Hematopoietic multipotent progenitor cell (in vitro differentiated cells): ENCODE results near the gene SERF2. TPM values are rescaled to one million over a fixed set of nuclear protein-coding genes. Genes with fewer than 3 reads are reported as not detected.
A peak's percentile ranks its signal among the peaks of the same experiment; 100 is the strongest.

Experiments used
- DNase-seq, 3 donors: peaks; one replicate each; pipeline ENCODE4 v3.0.0-alpha.2; 2011 to 2015; ENCODE audit warnings: low read depth in 2 of 3, low spot score in 2 of 3
- total RNA-seq: library from RNA; depleted of rRNA; stranded (reverse); fragments of >200 nt; gene quantifications from one replicate; pipeline ENCODE4 v1.2.3, GENCODE V29; 2012

Gene SERF2
- total RNA-seq, result 140 TPM

GRCh38 chr15:43791993-43792760 is at the start of gene SERF2:
Gene SERF2, plus strand, starts transcription at chr15:43792320. Its CDS starts 57 bp downstream, at chr15:43792377.
- DNase-seq, result peak; percentile 91 to 100 (median 100)

DNA sequence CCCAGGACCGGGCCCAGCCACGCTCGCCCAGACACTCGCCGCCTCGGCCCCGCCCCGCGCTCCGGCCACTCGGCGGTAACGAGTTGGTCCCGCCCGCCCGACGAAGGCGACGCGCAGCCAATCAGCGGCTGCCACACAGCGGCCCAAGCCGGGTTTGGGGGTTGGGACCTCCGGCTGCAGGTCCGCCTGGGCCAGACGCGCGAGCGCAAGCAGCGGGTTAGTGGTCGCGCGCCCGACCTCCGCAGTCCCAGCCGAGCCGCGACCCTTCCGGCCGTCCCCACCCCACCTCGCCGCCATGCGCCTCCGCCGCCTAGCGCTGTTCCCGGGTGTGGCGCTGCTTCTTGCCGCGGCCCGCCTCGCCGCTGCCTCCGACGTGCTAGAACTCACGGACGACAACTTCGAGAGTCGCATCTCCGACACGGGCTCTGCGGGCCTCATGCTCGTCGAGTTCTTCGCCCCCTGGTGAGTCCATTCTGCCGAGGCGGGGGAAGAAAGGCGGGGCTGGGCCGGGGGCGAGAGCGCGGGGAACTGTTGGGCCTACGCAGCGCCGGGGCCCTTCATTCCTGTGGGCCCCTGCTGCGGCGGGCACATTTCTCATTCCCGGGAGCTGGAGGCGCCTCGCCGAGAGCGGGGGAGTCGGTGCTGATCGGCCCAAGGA is 45.7 kb upstream of the SERF2 start, which contains the start of gene PDIA3:
Gene PDIA3 (plus strand): TSS at position 194 of the 658 bp plus-strand sequence. CDS start 102 bp downstream, at position 296.
- DNase-seq, result peak; percentile 68 to 90 (median 89)

DNA sequence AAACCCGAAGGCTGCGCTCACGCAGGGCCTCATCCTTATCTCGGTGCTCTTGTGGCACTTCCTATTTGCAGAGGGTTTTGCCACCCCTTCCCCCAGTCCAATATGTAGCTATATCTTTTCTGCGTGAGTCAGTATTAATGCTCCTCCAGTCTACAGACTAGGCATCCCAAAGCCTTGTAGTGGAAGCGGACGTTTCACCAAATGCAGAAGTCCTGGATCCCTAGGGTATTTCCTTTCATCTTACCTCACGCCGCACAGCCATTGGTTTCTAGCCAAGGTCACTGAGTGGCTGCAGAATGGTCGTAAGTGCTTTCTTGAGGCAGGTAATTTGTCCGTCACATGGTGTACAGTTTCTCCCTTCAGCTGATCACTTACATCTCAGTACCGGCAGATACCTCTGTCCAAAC is 45.2 kb upstream of the SERF2 start:
- DNase-seq, result peak in 2 of 3 donors; percentile 53 to 58

- peak in 1 of 3 donors; percentile 42 for DNase-seq
Observed at GRCh38 chr15:43748376-43748775, 43.7 kb upstream of the SERF2 start.

DNA sequence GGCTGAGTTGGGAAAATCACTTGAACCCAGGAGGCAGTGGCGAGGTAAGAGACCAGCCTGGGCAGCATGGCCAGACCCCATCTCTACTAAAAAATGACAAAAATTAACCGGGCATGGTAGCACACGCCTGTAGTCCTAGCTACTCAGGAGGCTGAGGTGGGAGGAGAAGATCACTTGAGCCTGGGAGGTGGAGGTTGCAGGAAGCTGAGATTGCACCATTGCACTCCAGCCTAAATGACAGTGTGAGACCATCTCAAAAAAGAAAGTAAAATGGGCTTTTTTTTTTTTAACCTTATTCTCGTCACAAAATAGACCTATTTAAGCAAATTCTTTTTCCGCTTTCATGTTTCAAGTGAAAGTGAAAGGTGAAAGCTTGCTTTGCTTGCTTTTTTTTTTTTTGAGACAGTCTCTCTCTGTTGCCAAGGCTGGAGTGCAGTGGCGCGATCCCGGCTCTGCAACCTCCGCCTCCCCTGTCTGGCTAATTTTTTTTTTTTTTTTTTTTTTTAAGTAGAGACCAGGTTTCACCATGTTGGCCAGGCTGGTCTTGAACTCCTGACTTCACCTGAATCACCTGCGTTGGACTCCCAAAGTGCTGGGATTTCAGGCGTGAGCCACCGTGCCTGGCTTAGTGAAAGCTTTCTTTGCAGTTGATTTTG is 42.3 kb upstream of the SERF2 start:
- peak; percentile 16 to 72 (median 26) for DNase-seq

DNA sequence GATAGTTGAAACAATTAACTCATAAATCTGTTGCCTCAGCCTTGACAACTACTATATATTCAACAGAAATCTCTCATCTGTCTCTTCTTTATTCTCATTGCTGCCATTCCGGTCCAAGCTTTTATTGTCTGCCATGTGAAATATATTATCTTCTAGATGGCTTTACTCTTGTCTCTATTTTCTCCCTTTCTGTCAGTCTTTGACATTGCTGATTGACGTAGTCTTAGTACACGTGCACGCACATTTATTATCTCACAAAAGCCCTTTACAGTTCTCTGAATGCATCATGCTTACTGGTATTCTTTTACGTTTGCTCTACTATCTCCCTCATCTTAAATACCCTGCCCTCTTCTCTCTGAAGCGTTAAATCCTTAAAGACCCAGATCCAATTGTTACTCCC is 40.2 kb upstream of the SERF2 start:
- DNase-seq, result no peak

DNA sequence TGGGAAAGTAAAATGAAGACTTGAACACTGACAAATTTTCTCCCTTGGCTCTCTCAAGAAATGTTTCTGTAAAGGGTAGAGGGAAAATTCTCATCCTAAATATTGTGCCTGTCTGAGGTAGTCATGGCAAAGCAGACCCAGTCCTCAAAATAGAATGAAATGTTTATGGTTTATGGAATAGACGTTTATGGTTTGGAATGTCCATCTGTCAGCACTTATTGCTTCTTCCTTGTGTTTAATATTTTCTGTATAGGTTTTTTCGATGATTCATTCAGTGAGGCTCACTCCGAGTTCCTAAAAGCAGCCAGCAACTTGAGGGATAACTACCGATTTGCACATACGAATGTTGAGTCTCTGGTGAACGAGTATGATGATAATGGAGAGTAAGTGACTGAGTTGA is 29.3 kb upstream of the SERF2 start:
- no peak for DNase-seq

GRCh38 chr15:43763819-43764446 is 28.2 kb upstream of the SERF2 start:
- no peak for DNase-seq

DNA sequence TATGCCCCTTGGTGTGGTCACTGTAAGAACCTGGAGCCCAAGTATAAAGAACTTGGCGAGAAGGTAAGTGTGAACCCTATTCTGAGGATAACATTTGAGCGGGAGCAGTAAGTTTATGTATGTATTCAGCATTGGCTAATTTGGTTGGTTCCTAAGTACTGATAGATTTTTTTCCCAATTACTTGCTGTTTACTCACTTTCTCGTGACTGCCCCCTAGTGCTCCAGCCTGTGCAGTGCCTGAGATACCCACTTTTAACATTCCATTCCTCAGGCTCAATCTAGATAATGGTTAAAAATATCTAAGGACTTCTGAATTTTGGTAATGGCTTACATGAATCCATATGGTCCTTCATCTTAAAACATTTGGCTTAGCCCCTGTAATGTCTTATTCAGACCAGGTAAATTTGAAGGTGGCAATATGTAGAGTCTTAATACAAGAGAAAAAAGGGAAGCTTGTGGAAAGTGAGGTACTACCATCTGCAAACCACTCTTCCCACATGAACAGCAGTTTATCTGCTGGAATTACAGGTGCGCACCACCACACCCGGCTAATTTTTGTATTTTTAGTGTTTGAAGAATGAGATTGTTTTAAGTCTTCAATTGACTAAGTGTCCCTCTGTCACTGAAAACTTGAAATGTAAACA is 22.4 kb upstream of the SERF2 start:
- DNase-seq, result peak in 2 of 3 donors; percentile 51 to 70

DNA sequence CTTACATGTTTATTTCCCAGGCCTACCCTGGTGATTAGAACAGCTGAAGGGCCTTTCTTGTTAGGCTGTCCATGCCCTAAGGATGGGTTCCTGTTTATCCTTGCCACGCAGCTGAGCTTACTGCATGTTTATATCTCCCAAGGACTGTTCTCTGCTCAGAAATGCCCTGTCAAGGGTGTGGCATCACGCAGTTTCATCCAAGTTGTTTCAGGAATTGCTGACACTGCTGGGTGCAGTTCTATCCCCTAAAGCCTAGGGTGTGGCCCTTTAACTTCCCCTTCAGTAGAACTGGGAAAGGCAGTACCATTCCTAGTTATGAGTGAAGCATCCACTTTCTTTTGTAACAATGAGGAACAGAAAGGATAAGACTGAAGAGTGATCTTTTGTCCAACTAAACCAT is 20.3 kb upstream of the SERF2 start:
- no peak for DNase-seq

- no peak for DNase-seq
Observed at GRCh38 chr15:43772624-43773023, 19.5 kb upstream of the SERF2 start.

- no peak for DNase-seq
Observed at GRCh38 chr15:43774062-43774461, 18.1 kb upstream of the SERF2 start.

DNA sequence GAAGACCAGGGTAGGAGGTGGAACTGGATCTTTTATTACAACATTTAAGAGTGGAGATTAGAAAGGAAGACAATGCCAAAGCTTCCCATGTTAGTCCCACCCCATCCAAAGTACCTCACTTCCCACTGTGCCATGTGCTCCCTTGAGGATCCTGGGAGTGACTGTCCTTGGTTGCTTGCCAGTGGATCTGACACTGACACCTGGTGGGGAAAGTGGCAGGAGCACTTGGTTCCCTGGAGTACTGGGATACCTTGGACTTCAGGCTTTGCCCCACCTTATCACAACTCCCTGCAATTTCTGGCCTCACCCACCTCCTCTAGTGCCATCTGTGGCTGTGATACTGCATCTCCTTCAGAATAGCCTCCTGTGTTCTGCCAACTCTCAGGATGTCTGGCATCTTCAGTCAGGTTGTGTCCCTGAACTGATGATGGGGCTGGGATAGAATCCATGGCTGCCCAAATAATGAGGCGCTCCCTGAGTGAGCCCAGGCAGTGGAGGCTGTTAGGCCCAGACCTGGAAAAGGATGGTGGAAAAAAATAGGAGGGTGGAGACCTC is 16.6 kb upstream of the SERF2 start:
- no peak for DNase-seq

DNA sequence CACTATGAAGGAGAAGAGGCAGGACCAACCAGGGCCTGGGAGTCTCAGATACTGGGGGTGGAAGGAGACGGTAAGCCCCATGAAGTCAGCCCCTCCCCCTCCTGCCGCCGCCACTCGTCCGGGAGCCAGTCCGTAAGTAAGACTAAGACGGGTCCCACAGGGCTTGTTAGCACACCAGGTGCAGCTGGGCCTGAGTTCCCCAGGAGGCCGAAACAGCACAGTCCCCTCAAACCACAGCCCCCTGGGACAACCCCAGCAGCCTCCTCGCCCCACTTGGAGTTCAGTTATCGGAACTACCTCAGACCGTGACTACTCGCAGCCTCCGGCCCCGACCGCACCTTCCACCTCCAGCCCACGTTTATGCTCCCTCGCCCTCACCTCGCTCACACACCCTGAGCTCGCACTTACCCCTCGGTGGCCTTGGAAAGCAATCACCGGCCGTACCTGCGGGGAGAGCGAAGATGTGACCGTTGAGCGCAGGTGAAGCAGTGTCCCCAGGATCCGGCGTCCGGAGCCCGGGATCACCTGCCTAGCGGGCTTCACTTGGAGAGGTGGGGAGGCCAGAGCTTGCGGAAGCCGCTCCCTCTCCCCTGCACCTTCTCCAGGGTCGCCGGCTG is 15.9 kb upstream of the SERF2 start:
- DNase-seq, result no peak

DNA sequence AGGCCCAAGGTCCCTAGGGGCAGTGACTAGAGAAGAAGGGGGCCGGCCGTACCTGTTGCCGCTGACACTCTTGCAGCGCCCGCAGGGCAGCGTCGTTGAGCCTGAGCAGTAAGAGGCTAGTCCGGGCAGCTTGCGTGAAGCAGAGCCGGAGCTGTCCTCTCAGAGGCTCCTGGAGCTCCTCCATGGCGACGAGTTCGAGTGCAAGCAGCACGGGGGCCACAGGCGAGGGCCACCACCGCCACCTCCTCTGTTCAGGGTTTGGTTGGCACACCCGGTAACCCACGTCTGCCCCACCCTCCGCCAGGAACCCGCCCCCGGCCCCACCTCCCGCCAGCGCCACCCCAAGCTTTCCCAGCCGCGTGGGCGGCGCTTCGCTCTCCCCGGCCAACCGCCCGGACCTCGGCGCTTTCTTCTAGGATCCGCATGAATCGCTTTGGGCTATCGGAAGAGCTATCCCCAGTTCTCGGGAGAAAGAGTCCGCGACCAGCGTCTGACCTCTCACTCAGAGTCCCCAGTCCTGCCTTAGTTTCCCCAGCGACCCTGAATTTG is 15.3 kb upstream of the SERF2 start, which contains the start of gene ELL3:
Gene ELL3 (minus strand): TSS at position 249 of the 549 bp plus-strand sequence. CDS start 65 bp downstream, at position 184.
- peak; percentile 63 to 76 (median 75) for DNase-seq

DNA sequence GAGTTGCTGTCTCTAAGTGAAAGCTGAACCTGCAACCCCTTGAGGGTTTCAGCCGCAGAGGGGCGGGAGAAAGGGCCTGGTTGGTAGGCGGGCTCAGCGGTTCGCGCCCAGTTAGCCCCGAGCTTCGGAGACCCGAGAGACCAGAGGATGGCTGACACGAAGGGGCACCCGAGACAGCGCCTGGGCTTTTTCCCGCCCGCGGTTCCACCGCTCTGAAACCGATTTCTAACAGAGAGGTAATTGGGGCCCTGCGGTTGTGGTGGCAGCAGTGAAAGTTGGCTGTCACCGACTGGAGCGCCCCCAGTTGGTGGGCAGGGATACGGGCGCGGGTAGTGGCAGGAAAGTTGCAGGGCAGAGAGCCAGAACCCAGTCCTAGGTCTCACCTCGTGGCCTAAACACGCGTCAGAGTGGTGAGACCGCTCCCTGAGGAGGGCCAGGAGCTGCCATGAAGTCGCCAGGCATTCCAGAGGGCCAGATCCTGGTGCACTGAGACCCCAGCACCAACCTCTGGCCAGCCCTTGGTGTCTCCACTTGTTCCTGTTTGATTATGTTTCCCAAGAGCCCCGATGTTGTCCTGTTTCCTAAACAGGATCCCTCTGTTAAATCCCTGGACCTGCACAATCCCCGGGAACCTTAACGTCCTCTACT is 14.7 kb upstream of the SERF2 start:
- peak; percentile 64 to 88 (median 87) for DNase-seq

DNA sequence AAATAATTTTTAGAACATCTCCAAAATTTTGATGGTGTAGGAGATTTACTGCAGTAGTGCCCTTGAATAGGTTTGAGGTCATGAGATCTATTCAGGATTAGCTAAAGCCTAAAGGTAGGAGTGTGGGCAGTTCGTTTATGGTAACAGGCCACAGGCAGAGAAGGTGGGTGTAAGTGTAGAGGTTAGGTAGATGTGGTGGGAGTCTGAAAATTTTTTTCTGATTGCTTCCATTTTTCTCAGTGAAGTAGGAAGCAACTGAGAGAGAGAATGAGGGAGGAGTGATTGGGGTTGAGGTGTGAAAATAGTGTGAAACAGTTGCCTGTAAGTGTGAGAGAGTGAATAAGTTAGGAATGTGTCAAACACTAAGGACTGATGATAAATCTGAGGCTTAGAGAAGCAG is 13.1 kb upstream of the SERF2 start:
- DNase-seq, result no peak

GRCh38 chr15:43789409-43789808 is 2.7 kb upstream of the SERF2 start:
- DNase-seq, result no peak
